Osteocyte (in vitro differentiated cells): ENCODE results near the gene FRMD4B. TPM values are rescaled to one million over a fixed set of nuclear protein-coding genes. Genes with fewer than 3 reads are reported as not detected.

Experiments used
- DNase-seq: peaks from one replicate; pipeline ENCODE4 v3.0.0; 2021; ENCODE audit warnings: mixed read lengths; ENCODE audit not compliant: unreplicated experiment; ENCODE audit errors: extremely low spot score
- H3K27ac Mint-ChIP-seq: one replicate; pipeline ENCODE4 v1.8.0; 2021; ENCODE audit warnings: mild to moderate bottlenecking, mixed read lengths; ENCODE audit not compliant: unreplicated experiment
- H3K27me3 Mint-ChIP-seq: one replicate; pipeline ENCODE4 v1.8.0; 2021; ENCODE audit warnings: mixed read lengths; ENCODE audit not compliant: unreplicated experiment
- H3K36me3 Mint-ChIP-seq: one replicate; pipeline ENCODE4 v1.8.0; 2021; ENCODE audit warnings: mixed read lengths; ENCODE audit not compliant: unreplicated experiment
- H3K4me1 Mint-ChIP-seq: one replicate; pipeline ENCODE4 v1.8.0; 2021; ENCODE audit warnings: mixed read lengths; ENCODE audit not compliant: unreplicated experiment
- H3K4me3 Mint-ChIP-seq: one replicate; pipeline ENCODE4 v1.8.0; 2021; ENCODE audit warnings: mild to moderate bottlenecking, moderate library complexity, mixed read lengths; ENCODE audit not compliant: unreplicated experiment
- H3K9me3 Mint-ChIP-seq: one replicate; pipeline ENCODE4 v1.8.0; 2021; ENCODE audit warnings: mixed read lengths; ENCODE audit not compliant: unreplicated experiment
- CTCF ChIP-seq: fragments of 200-600 bp; sonication (generic); IDR thresholded peaks from 2 replicates; pipeline ENCODE4 v1.5.0; 2021; ENCODE audit warnings: antibody characterized with exemption, mild to moderate bottlenecking, moderate library complexity
- total RNA-seq: library from RNA; stranded (reverse); gene quantifications from 2 replicates; pipeline ENCODE4 v1.2.1, GENCODE V29; 2021

FRMD4B gene
- total RNA-seq, 1 donor from 2014 or later: 1.3 TPM

- Mint-ChIP-seq H3K4me3 (no peak overlapping the region), H3K4me1 (peaks cover 6% of the 10 kb centered on the region), H3K36me3 (no peaks in the 10 kb centered on the region), H3K9me3 (no peaks in the 10 kb centered on the region), H3K27me3 (no peaks in the 10 kb centered on the region), H3K27ac (no peak overlapping the region)
- DNase-seq: no peak
- TF ChIP-seq CTCF: no peak
Observed at GRCh38 chr3:69174871-69175737, 210.8 kb downstream of the FRMD4B start.

- peaks cover 6% of the 10 kb centered on the region for H3K4me1 Mint-ChIP-seq
- H3K9me3 Mint-ChIP-seq: no peaks in the 10 kb centered on the region
- no peaks in the 10 kb centered on the region for H3K36me3 Mint-ChIP-seq
- DNase-seq: no peak
- no peak for TF ChIP-seq CTCF
- H3K27ac Mint-ChIP-seq: no peak overlapping the region
- no peak overlapping the region for H3K4me3 Mint-ChIP-seq
- H3K27me3 Mint-ChIP-seq: no peaks in the 10 kb centered on the region
Observed at GRCh38 chr3:69174445-69174844, 211.4 kb downstream of the FRMD4B start.

- H3K9me3 Mint-ChIP-seq: no peaks in the 10 kb centered on the region
- H3K36me3 Mint-ChIP-seq: no peaks in the 10 kb centered on the region
- no peak for DNase-seq
- H3K27me3 Mint-ChIP-seq: no peaks in the 10 kb centered on the region
- no peak overlapping the region for H3K27ac Mint-ChIP-seq
- TF ChIP-seq CTCF: no peak
- no peak overlapping the region for H3K4me3 Mint-ChIP-seq
- H3K4me1 Mint-ChIP-seq: peaks cover 6% of the 10 kb centered on the region
Observed at GRCh38 chr3:69172058-69172457, 213.8 kb downstream of the FRMD4B start.

- H3K27me3 Mint-ChIP-seq: no peaks in the 10 kb centered on the region
- no peaks in the 10 kb centered on the region for H3K36me3 Mint-ChIP-seq
- H3K4me1 Mint-ChIP-seq: no peaks in the 10 kb centered on the region
- no peak for DNase-seq
- no peak overlapping the region for H3K27ac Mint-ChIP-seq
- TF ChIP-seq CTCF: no peak
- H3K9me3 Mint-ChIP-seq: no peaks in the 10 kb centered on the region
- no peak overlapping the region for H3K4me3 Mint-ChIP-seq
Observed at GRCh38 chr3:69166446-69166845, 219.4 kb downstream of the FRMD4B start.

- no peak overlapping the region for H3K27ac Mint-ChIP-seq
Observed at GRCh38 chr3:69165744-69166143, 220.1 kb downstream of the FRMD4B start.

More at GRCh38 chr3:69165744-69166143, 220.1 kb downstream of the FRMD4B start:
- no peaks in the 10 kb centered on the region for H3K4me1 Mint-ChIP-seq
- H3K27me3 Mint-ChIP-seq: no peaks in the 10 kb centered on the region
- H3K36me3 Mint-ChIP-seq: no peaks in the 10 kb centered on the region
- no peak for DNase-seq
- no peaks in the 10 kb centered on the region for H3K9me3 Mint-ChIP-seq
- TF ChIP-seq CTCF: no peak
- H3K4me3 Mint-ChIP-seq: no peak overlapping the region
